ENCODE measurements around the gene BST2.

- TF ChIP-seq POLR2AphosphoS5 (IDR thresholded peaks at IDR 0.05; ENCODE audit: borderline replicate concordance, low read depth, low read length) (no peak), EZH2 (IDR thresholded peaks at IDR 0.05) (no peak)
Observed at GRCh38 chr19:17424743-17425365, 19.4 kb upstream of the BST2 start.
